ENCODE measurements around the gene IL1RAPL2. TPM values are rescaled to one million over a fixed set of nuclear protein-coding genes. Genes with fewer than 3 reads are reported as not detected.

Gene IL1RAPL2
- total and polyA plus RNA-seq, 7 donors: not detected

DNA sequence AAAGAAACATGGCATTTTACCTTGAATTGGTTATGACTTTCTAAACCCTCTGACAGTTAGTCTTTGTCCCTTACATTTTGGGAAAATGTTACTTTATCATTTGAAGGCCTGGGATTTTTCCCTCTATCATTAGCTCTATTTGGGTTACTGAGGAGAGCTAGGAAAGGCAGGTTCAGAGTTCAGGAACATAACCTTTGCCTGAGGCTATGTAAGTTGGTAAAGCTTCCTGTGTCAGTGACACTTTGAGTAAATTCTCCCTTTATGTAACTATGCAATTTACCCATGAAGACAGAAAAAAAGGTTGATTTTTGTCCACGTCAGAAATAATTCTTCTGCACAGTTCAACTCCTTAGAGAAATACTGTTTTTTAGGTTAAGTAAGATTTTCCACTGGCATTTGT is 1084.6 kb downstream of the IL1RAPL2 start:
- no peak overlapping the region for H3K4me3 ChIP-seq
- no peak for ATAC-seq
- WGBS, 3 donors: 52 to 66% (median 56%) methylated on average over 1 of the region's 1 CpG
- no peak overlapping the region for H3K27ac ChIP-seq
- TF ChIP-seq, protein P1, sequence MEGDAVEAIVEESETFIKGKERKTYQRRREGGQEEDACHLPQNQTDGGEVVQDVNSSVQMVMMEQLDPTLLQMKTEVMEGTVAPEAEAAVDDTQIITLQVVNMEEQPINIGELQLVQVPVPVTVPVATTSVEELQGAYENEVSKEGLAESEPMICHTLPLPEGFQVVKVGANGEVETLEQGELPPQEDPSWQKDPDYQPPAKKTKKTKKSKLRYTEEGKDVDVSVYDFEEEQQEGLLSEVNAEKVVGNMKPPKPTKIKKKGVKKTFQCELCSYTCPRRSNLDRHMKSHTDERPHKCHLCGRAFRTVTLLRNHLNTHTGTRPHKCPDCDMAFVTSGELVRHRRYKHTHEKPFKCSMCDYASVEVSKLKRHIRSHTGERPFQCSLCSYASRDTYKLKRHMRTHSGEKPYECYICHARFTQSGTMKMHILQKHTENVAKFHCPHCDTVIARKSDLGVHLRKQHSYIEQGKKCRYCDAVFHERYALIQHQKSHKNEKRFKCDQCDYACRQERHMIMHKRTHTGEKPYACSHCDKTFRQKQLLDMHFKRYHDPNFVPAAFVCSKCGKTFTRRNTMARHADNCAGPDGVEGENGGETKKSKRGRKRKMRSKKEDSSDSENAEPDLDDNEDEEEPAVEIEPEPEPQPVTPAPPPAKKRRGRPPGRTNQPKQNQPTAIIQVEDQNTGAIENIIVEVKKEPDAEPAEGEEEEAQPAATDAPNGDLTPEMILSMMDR (IDR thresholded peaks at IDR 0.05): no peak
- H3K27me3 ChIP-seq (ENCODE audit: insufficient read depth in 3 of 3, low read length in 2 of 3): peaks cover 0 to 8% (median 0%) of the 10 kb centered on the region in 3 donors
- DNase-seq: no peak
- no peaks in the 10 kb centered on the region for H3K36me3 ChIP-seq (ENCODE audit: insufficient read depth in 1 of 2, low read depth in 1 of 2)
- intact Hi-C loops (cut with DNase I): no loop called here
- H3K9me3 ChIP-seq: no peaks in the 10 kb centered on the region
- H3K4me1 ChIP-seq: peaks cover 9% of the 10 kb centered on the region

DNA sequence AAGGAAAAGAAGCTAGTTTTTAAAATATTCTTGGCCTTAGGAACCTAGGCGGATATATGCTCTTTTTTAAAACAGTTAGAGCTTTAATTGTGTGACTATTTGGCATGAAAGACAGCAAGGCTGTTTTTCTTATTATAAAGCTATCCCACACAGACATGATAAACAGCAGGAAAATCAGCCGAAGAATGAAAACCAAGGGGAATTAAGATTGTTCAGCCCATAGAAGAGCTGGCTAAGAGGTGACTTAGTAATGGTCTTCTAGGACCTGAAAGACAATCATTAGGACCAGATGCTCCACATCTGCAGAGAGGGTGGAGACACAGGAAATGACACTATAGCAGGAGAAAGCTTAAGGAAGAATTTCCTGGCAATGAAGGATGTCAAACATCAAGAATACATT is 1085.0 kb downstream of the IL1RAPL2 start:
- intact Hi-C loops (cut with DNase I): no loop called here
- TF ChIP-seq, protein P1 (IDR thresholded peaks at IDR 0.05): no peak
- no peak overlapping the region for H3K4me3 ChIP-seq
- no peaks in the 10 kb centered on the region for H3K9me3 ChIP-seq
- peaks cover 6% of the 10 kb centered on the region for H3K4me1 ChIP-seq
- no peak for DNase-seq
- H3K36me3 ChIP-seq (ENCODE audit: insufficient read depth in 1 of 2, low read depth in 1 of 2): no peaks in the 10 kb centered on the region
- H3K27me3 ChIP-seq (ENCODE audit: insufficient read depth in 3 of 3, low read length in 2 of 3): peaks cover 0 to 8% (median 0%) of the 10 kb centered on the region in 3 donors
- 55 to 80% (median 67%) methylated on average over 2 of the region's 2 CpGs for WGBS, 3 donors
- no peak overlapping the region for H3K27ac ChIP-seq
- no peak for ATAC-seq

DNA sequence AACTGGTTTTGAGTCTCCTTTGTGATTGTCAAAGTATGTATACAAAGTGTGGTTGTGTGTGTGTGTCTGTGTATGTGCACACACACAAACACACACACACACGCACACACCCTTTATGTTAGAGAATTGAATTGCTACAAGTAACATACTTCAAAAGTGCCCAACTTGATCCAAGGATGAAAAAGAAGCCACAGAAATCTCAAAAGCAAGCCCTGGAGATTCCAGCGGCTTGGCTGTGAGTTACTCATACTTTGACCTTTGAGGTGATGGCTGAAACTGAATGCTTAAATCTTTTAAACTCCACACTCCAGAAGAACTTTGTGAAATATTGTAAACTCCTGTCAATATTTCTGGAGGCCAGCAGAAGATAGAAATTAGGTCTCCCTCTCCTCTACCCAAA is 1087.9 kb downstream of the IL1RAPL2 start:
- H3K27ac ChIP-seq: no peak overlapping the region
- DNase-seq (no peak), ATAC-seq (no peak)
- intact Hi-C loops (cut with DNase I): no loop called here
- TF ChIP-seq, protein P1 (IDR thresholded peaks at IDR 0.05): no peak
- no peak overlapping the region for H3K4me3 ChIP-seq
- H3K27me3 ChIP-seq (ENCODE audit: insufficient read depth in 3 of 3, low read length in 2 of 3): peaks cover 0 to 8% (median 0%) of the 10 kb centered on the region in 3 donors
- 81 to 88% (median 83%) methylated on average over 2 of the region's 2 CpGs for WGBS, 3 donors
- H3K4me1 ChIP-seq: no peaks in the 10 kb centered on the region
- H3K36me3 ChIP-seq (ENCODE audit: insufficient read depth in 1 of 2, low read depth in 1 of 2): no peaks in the 10 kb centered on the region
- no peaks in the 10 kb centered on the region for H3K9me3 ChIP-seq

DNA sequence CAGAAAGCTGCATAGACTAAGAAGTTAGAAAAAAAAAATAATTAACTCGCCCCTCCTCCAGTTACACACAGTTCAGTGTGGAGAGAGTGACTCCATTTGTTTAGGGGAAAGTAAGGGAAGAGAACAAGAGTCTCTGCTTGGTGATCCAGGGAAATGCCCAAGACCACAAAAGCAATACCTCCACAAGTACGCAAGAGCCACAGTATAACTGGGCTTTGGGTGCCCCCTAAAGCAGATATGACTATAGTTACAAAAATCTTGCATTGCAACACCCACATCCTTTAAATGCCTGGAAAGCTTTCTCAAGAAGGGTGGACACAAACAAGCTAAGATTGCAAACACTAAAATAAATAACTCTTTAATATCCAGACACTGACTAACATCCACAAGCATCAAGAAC is 1092.1 kb downstream of the IL1RAPL2 start:
- H3K4me3 ChIP-seq: no peak overlapping the region
- peak in 2 of 4 donors; percentile 59 to 67 for ATAC-seq
- no peak for DNase-seq
- no peaks in the 10 kb centered on the region for H3K27me3 ChIP-seq (ENCODE audit: insufficient read depth in 3 of 3, low read length in 2 of 3)
- intact Hi-C loops (cut with DNase I): no loop called here
- TF ChIP-seq, protein P1 (IDR thresholded peaks at IDR 0.05): no peak
- no peaks in the 10 kb centered on the region for H3K9me3 ChIP-seq
- H3K36me3 ChIP-seq (ENCODE audit: insufficient read depth in 1 of 2, low read depth in 1 of 2): no peaks in the 10 kb centered on the region
- H3K27ac ChIP-seq: no peak overlapping the region
- H3K4me1 ChIP-seq: no peaks in the 10 kb centered on the region
- WGBS, 3 donors: 69 to 88% (median 69%) methylated on average over 2 of the region's 2 CpGs

DNA sequence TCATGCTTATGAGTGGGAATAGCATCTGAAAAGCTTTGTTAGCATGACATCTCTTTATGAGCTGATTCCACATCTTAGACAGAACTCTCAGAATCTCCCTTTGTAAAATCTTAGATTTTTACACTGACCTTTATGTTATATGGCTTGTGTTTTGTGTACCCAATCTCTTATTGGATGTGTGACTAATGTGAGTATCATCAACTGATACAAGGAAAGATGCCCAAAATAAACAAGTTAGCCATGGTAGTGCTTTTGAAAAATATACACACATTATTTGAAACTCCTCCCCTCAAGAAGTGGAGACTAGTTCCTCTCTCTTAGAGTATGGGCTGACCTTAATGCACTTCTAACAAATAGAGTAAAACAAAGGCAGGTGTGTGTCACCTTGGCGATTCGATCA is 1096.2 kb downstream of the IL1RAPL2 start:
- no peak for DNase-seq
- intact Hi-C loops (cut with DNase I): no loop called here
- Histone ChIP-seq H3K27ac (no peak overlapping the region), H3K9me3 (no peaks in the 10 kb centered on the region), H3K4me1 (no peaks in the 10 kb centered on the region), H3K4me3 (no peak overlapping the region), H3K36me3 (ENCODE audit: insufficient read depth in 1 of 2, low read depth in 1 of 2) (no peaks in the 10 kb centered on the region), H3K27me3 (ENCODE audit: insufficient read depth in 3 of 3, low read length in 2 of 3) (no peaks in the 10 kb centered on the region)
- TF ChIP-seq, protein P1 (IDR thresholded peaks at IDR 0.05): no peak
- no peak for ATAC-seq
- whole genome bisulfite sequencing, 3 donors: 95 to 100% (median 97%) methylated on average over 2 of the region's 2 CpGs

All from psoas muscle (tissue), 8 donors.